ENCODE data around the gene AATF.

AATF gene

DNA sequence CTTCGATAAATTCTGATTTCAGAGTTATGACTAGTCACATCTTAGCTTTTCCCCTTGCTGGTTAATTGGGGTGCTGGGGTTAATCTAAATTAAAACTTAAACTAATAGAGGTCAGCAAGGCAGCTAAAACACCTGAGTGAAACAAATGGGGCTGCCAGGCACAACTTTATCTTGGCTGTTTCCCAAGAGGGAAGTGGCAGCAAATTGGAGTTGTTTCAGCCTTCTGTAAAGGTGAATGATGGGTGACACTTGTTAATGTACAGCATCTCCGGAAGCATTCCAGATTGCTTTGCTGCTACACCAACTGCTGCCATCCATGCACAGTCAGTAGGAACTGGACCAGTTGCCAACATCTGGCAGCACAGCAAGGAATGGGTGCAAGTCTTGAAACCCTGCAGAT is 43.9 kb downstream of the AATF start:
- 0 out of 2 replicates have a peak, but pooled peaks cover 3% of the 10 kb centered on the region for H3K79me2 ChIP-seq (ENCODE audit: insufficient read depth, low read length)
- H3K36me3 ChIP-seq (ENCODE audit: insufficient read depth, low read length) = peaks cover 98% of the 10 kb centered on the region
- no peak overlapping the region for H2AFZ ChIP-seq (ENCODE audit: low read length)

DNA sequence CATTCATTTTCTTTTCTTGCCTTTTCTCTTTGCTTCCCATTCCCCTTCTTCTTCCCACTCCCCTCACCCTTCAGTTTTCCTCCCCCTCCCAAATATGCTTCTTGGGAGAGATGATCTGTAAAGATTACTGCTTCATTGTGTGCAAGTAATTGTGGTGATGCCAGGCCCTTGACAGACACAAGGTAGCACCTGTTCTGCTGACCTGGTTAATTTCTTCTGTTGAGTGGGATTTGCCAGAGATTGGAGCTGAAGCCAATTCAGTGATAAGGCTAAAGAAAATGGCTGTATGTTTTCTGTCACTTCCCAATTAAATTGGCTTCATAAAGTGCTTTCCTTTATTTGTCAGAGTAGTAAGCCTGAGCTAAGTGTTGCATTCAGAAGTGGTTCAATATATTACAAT is 44.5 kb downstream of the AATF start:
- no peak overlapping the region for H3K27ac ChIP-seq (ENCODE audit: low read depth, low read length, poor library complexity, severe bottlenecking)
- no peaks in the 10 kb centered on the region for H3K4me1 ChIP-seq (ENCODE audit: insufficient read depth, low read length, severe bottlenecking)
- no peaks in the 10 kb centered on the region for H3K9me2 ChIP-seq (ENCODE audit: low read depth, low read length)
- no peak for TF ChIP-seq EZH2 (IDR thresholded peaks at IDR 0.05; ENCODE audit: borderline replicate concordance, low read length)
- TF ChIP-seq, protein P1, sequence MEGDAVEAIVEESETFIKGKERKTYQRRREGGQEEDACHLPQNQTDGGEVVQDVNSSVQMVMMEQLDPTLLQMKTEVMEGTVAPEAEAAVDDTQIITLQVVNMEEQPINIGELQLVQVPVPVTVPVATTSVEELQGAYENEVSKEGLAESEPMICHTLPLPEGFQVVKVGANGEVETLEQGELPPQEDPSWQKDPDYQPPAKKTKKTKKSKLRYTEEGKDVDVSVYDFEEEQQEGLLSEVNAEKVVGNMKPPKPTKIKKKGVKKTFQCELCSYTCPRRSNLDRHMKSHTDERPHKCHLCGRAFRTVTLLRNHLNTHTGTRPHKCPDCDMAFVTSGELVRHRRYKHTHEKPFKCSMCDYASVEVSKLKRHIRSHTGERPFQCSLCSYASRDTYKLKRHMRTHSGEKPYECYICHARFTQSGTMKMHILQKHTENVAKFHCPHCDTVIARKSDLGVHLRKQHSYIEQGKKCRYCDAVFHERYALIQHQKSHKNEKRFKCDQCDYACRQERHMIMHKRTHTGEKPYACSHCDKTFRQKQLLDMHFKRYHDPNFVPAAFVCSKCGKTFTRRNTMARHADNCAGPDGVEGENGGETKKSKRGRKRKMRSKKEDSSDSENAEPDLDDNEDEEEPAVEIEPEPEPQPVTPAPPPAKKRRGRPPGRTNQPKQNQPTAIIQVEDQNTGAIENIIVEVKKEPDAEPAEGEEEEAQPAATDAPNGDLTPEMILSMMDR (IDR thresholded peaks at IDR 0.05; ENCODE audit: low read length) = no peak
- no peaks in the 10 kb centered on the region for H4K20me1 ChIP-seq (ENCODE audit: insufficient read depth, low read length)
- H3K27me3 ChIP-seq (ENCODE audit: insufficient read depth, low read length) = no peaks in the 10 kb centered on the region
- H3K4me2 ChIP-seq (ENCODE audit: low read length) = no peak overlapping the region
- peaks cover 100% of the 10 kb centered on the region for H3K36me3 ChIP-seq (ENCODE audit: insufficient read depth, low read length)
- no peak overlapping the region for H2AFZ ChIP-seq (ENCODE audit: low read length)
- H3K79me2 ChIP-seq (ENCODE audit: insufficient read depth, low read length) = 0 out of 2 replicates have a peak, but pooled peaks cover 3% of the 10 kb centered on the region
- H3F3A ChIP-seq (ENCODE audit: insufficient read depth, low read length) = no peaks in the 10 kb centered on the region
- no peak overlapping the region for H3K9ac ChIP-seq (ENCODE audit: low read length)
- H3K4me3 ChIP-seq (ENCODE audit: low read depth, low read length, poor library complexity, severe bottlenecking) = no peak overlapping the region
- H3K9me3 ChIP-seq (ENCODE audit: low read length) = peaks cover 6% of the 10 kb centered on the region

More for the DNA sequence above, 43.9 kb downstream of the AATF start:
- Histone ChIP-seq H3F3A (ENCODE audit: insufficient read depth, low read length) (no peaks in the 10 kb centered on the region), H3K4me1 (ENCODE audit: insufficient read depth, low read length, severe bottlenecking) (no peaks in the 10 kb centered on the region), H3K9me3 (ENCODE audit: low read length) (peaks cover 6% of the 10 kb centered on the region), H3K9ac (ENCODE audit: low read length) (no peak overlapping the region), H4K20me1 (ENCODE audit: insufficient read depth, low read length) (no peaks in the 10 kb centered on the region), H3K27ac (ENCODE audit: low read depth, low read length, poor library complexity, severe bottlenecking) (no peak overlapping the region), H3K27me3 (ENCODE audit: insufficient read depth, low read length) (no peaks in the 10 kb centered on the region), H3K9me2 (ENCODE audit: low read depth, low read length) (no peaks in the 10 kb centered on the region), H3K4me3 (ENCODE audit: low read depth, low read length, poor library complexity, severe bottlenecking) (no peak overlapping the region), H3K4me2 (ENCODE audit: low read length) (no peak overlapping the region)
- TF ChIP-seq, protein P1 (IDR thresholded peaks at IDR 0.05; ENCODE audit: low read length) = no peak
- no peak for TF ChIP-seq EZH2 (IDR thresholded peaks at IDR 0.05; ENCODE audit: borderline replicate concordance, low read length)

DNA sequence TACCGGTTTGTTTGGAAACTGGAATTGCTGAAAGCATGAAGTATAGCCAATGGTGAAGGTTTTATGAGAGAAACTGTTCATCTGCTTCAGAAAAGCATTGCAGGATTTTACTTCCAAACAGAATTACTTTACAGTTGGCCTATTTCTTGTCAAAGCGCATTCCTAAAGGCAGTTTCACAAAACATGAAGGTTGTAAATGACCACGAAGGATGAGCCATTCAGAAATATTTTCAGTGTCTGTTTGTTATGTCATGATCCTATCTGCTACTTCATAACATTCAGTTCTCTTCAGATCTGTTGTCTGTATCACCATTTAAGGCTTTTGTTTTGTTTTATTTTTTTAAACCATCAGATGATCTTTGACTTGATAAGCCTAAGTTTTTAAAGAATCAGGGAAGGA is 45.7 kb downstream of the AATF start:
- H4K20me1 ChIP-seq (ENCODE audit: insufficient read depth, low read length) = no peaks in the 10 kb centered on the region
- no peaks in the 10 kb centered on the region for H3K9me2 ChIP-seq (ENCODE audit: low read depth, low read length)
- no peak overlapping the region for H3K4me3 ChIP-seq (ENCODE audit: low read depth, low read length, poor library complexity, severe bottlenecking)
- no peak overlapping the region for H3K9ac ChIP-seq (ENCODE audit: low read length)
- peaks cover 6% of the 10 kb centered on the region for H3K9me3 ChIP-seq (ENCODE audit: low read length)
- no peaks in the 10 kb centered on the region for H3F3A ChIP-seq (ENCODE audit: insufficient read depth, low read length)
- H3K27me3 ChIP-seq (ENCODE audit: insufficient read depth, low read length) = no peaks in the 10 kb centered on the region
- no peak overlapping the region for H2AFZ ChIP-seq (ENCODE audit: low read length)
- H3K27ac ChIP-seq (ENCODE audit: low read depth, low read length, poor library complexity, severe bottlenecking) = no peak overlapping the region
- H3K36me3 ChIP-seq (ENCODE audit: insufficient read depth, low read length) = peaks cover 100% of the 10 kb centered on the region
- no peaks in the 10 kb centered on the region for H3K4me1 ChIP-seq (ENCODE audit: insufficient read depth, low read length, severe bottlenecking)
- TF ChIP-seq EZH2 (IDR thresholded peaks at IDR 0.05; ENCODE audit: borderline replicate concordance, low read length) = no peak
- TF ChIP-seq, protein P1 (IDR thresholded peaks at IDR 0.05; ENCODE audit: low read length) = no peak
- H3K79me2 ChIP-seq (ENCODE audit: insufficient read depth, low read length) = 0 out of 2 replicates have a peak, but pooled peaks cover 3% of the 10 kb centered on the region
- H3K4me2 ChIP-seq (ENCODE audit: low read length) = no peak overlapping the region
